Measurements from ENCODE around the gene CCL16. TPM values are rescaled to one million over a fixed set of nuclear protein-coding genes. Genes with fewer than 3 reads are reported as not detected.

The CCL16 gene
- polyA plus RNA-seq, 1 experiment, result not detected

DNA sequence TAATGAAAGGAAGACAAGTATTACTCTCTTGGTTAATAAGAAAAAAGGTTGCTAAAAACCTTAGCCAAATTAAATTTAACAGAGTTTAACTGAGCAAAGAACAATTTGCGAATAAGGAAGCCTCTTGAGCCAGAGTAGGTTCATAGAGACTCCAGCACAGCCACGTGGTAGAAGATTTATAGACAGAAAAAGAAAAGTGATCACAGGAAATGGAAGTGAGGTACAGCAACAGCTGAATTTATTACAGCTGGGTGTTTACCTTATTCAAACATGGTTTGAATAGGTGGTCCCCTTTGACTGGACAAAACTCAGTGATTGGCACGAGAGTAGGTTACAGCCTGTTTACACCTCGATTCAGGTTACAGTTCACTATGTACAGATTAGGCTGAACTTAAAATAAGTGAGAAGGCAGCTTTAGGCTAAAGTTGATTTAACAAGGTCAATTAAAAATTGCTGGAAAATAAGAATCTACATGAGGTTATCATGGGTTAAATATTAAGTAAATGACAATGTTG lies 23.4 kb upstream of the CCL16 start:
- no peak overlapping the region for H3K4me3 ChIP-seq (ENCODE audit: low read depth, low read length)
- POLR2A ChIA-PET, result no interaction called here
- CTCF ChIA-PET, result interaction anchor here (0.7 to 1.4 kb wide), 4 partner anchors 8 to 31 kb away, joined by 3 to 4 read pairs (median 3); no protein-coding TSS in a partner anchor
- no peak for DNase-seq (ENCODE audit: low read depth)
- TF ChIP-seq, protein P1, sequence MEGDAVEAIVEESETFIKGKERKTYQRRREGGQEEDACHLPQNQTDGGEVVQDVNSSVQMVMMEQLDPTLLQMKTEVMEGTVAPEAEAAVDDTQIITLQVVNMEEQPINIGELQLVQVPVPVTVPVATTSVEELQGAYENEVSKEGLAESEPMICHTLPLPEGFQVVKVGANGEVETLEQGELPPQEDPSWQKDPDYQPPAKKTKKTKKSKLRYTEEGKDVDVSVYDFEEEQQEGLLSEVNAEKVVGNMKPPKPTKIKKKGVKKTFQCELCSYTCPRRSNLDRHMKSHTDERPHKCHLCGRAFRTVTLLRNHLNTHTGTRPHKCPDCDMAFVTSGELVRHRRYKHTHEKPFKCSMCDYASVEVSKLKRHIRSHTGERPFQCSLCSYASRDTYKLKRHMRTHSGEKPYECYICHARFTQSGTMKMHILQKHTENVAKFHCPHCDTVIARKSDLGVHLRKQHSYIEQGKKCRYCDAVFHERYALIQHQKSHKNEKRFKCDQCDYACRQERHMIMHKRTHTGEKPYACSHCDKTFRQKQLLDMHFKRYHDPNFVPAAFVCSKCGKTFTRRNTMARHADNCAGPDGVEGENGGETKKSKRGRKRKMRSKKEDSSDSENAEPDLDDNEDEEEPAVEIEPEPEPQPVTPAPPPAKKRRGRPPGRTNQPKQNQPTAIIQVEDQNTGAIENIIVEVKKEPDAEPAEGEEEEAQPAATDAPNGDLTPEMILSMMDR (IDR thresholded peaks at IDR 0.05; ENCODE audit: insufficient read depth, low read depth, low read length), result no peak
- H3K36me3 ChIP-seq (ENCODE audit: control insufficient read depth, insufficient read depth, low read length), result no peaks in the 10 kb centered on the region
- peaks cover 2% of the 10 kb centered on the region; the same call in 1 of the 2 replicates for H3K27me3 ChIP-seq (ENCODE audit: control insufficient read depth, insufficient read depth, low read length)

DNA sequence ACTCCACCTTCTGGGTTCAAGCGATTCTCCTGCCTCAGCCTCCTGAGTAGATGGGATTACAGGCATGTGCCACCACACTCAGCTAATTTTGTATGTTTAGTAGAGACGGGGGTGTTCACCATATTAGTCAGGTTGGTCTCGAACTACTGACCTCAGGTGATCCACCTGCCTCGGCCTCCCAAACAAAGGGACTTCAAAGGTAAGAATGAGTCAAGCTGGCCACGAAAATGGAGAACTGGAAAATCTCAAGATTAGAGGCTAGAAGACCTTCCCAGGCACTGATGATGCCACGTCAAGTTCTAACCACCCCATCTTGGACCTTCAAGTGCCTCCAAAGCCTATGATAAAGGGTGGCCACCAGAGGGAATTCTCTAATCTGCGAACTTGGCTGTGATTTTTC lies 21.3 kb upstream of the CCL16 start:
- DNase-seq (ENCODE audit: low read depth), result no peak
- no peaks in the 10 kb centered on the region for H3K36me3 ChIP-seq (ENCODE audit: control insufficient read depth, insufficient read depth, low read length)
- TF ChIP-seq, protein P1 (IDR thresholded peaks at IDR 0.05; ENCODE audit: insufficient read depth, low read depth, low read length), result no peak
- H3K4me3 ChIP-seq (ENCODE audit: low read depth, low read length), result no peak overlapping the region
- peaks cover 2% of the 10 kb centered on the region; the same call in 1 of the 2 replicates for H3K27me3 ChIP-seq (ENCODE audit: control insufficient read depth, insufficient read depth, low read length)
- CTCF ChIA-PET, result no interaction called here
- POLR2A ChIA-PET, result no interaction called here

DNA sequence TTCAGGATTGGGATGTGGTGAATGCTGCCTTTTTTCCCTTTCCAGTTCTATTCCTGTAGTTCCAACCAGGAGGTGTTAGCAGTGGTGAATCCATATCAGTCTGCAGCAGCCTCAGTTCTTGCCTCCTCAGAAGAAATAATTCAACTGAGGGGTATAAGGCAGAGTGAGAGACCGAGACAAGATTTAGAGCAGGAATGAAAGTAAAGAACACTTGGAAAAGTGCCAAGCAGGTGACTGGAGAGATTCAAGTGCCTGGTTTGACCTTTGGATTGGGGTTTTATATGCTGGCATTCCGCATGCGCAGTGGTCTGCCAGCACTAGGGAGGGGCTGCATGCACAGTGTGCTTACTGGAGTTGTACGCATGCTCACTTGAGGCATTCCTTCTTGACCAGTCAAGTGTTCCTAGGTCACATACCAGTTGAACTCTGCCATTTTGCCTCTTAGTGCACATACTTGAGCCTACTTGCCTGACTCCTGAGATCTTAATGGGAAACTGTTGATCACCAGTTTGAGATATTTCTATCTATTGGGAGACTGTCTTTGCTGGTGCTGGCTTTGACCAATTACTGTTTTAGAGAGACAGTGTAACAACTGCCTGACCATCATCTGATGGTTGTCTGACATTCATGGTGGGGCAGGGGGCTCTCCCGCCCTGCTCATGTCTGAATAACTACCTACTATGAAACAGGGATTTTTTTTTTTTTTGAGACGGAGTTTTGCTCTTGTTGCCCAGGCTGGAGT lies 20.7 kb upstream of the CCL16 start:
- CTCF ChIA-PET, result interaction anchor here (1.5 kb wide), 1 partner anchor 9 kb away, joined by 3 read pairs; no protein-coding TSS in a partner anchor
- no peaks in the 10 kb centered on the region for H3K36me3 ChIP-seq (ENCODE audit: control insufficient read depth, insufficient read depth, low read length)
- peaks cover 2% of the 10 kb centered on the region; the same call in 1 of the 2 replicates for H3K27me3 ChIP-seq (ENCODE audit: control insufficient read depth, insufficient read depth, low read length)
- no peak overlapping the region for H3K4me3 ChIP-seq (ENCODE audit: low read depth, low read length)
- TF ChIP-seq, protein P1 (IDR thresholded peaks at IDR 0.05; ENCODE audit: insufficient read depth, low read depth, low read length), result no peak
- POLR2A ChIA-PET, result no interaction called here
- DNase-seq (ENCODE audit: low read depth), result no peak

DNA sequence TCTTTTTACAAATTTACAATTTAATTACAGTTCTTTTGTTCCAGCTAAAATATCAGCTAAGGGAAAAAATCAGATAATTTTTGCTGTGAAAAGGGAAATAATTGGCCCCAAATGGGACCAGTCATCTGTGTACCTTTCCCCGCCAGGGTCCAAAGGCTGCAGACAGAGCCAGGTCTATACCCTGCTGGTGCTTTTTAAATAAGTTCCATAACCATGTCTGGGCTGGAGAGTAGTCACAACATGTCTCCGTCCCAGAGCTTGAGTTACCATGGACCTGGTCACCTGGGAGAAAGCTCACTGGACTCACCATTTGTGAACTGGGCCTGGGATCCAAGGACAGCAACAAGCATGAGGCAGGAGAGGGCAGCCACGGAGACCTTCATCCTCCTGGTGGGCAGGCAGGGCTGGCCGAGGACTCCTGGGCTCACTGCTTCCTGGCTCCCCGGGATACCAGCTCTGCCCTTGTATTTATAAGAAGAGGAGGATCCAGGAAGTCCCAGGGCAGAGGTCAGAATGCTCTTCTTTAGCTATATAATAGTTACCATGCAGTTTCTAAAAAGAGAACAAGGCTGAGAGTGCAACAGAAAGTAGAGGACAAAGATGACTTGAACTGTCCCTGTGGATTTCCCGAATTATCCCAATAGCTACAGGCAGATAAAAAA lies 19.9 kb upstream of the CCL16 start, which contains the start of gene CCL15:
Gene CCL15, minus strand, starts transcription at position 444 of the 662 bp plus-strand sequence. Its CDS starts 61 bp downstream, at position 383.
- CTCF ChIA-PET, result interaction anchor here (1.5 kb wide), 1 partner anchor 8 kb away, joined by 3 read pairs; no protein-coding TSS in a partner anchor
- Histone ChIP-seq H3K36me3 (ENCODE audit: control insufficient read depth, insufficient read depth, low read length) (no peaks in the 10 kb centered on the region), H3K27me3 (ENCODE audit: control insufficient read depth, insufficient read depth, low read length) (peaks cover 2% of the 10 kb centered on the region; the same call in 1 of the 2 replicates), H3K4me3 (ENCODE audit: low read depth, low read length) (no peak within 1 kb of the TSS)
- POLR2A ChIA-PET, result no interaction called here
- TF ChIP-seq, protein P1 (IDR thresholded peaks at IDR 0.05; ENCODE audit: insufficient read depth, low read depth, low read length), result no peak
- no peak for DNase-seq (ENCODE audit: low read depth)

DNA sequence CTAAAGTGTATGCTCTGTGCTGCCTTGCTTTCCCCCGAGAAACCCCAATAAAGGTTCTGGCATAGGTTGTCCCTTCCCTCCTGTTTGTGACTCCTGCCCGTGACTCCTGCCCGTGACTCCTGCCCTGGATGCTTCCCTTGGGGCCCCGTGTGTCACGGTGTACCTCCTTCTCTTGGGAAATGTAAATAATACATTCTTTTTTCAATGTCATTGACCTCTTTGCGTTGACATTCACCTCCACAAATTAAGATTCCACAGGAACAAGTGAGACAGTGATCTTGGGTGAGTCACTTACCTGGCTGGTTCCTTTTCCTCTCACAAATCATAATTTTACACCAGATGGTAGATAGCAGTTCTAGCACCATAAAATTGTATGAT lies 19.4 kb upstream of the CCL16 start:
- ChIA-PET CTCF (interaction anchor here (1.5 kb wide), 1 partner anchor 8 kb away, joined by 3 read pairs; no protein-coding TSS in a partner anchor), POLR2A (no interaction called here)
- Histone ChIP-seq H3K36me3 (ENCODE audit: control insufficient read depth, insufficient read depth, low read length) (no peaks in the 10 kb centered on the region), H3K27me3 (ENCODE audit: control insufficient read depth, insufficient read depth, low read length) (peaks cover 2% of the 10 kb centered on the region; the same call in 1 of the 2 replicates), H3K4me3 (ENCODE audit: low read depth, low read length) (no peak overlapping the region)
- no peak for DNase-seq (ENCODE audit: low read depth)
- TF ChIP-seq, protein P1 (IDR thresholded peaks at IDR 0.05; ENCODE audit: insufficient read depth, low read depth, low read length), result no peak
